ENCODE results near the gene PRKAG2.

The PRKAG2 gene

DNA sequence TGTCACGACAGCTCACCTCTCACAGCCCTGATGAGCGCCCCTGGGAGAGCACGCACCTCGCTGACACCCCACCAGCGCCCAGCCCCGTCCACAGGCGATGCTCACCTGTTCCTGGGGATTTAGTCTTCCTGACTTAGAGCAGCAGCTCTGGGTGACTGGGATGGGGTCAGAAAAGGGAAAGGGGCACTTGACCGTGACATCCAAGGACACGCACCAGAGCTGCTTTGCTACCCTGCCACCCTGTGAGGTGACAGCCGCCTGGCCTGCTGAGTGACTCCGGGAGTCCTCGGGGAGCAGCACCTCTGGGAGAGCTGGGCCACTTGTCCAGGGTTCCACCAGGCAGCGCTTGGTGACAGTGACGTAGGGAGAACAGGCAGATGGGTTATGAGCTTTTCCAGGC lies 148.2 kb downstream of the PRKAG2 start:
- TF ChIP-seq, protein P1, sequence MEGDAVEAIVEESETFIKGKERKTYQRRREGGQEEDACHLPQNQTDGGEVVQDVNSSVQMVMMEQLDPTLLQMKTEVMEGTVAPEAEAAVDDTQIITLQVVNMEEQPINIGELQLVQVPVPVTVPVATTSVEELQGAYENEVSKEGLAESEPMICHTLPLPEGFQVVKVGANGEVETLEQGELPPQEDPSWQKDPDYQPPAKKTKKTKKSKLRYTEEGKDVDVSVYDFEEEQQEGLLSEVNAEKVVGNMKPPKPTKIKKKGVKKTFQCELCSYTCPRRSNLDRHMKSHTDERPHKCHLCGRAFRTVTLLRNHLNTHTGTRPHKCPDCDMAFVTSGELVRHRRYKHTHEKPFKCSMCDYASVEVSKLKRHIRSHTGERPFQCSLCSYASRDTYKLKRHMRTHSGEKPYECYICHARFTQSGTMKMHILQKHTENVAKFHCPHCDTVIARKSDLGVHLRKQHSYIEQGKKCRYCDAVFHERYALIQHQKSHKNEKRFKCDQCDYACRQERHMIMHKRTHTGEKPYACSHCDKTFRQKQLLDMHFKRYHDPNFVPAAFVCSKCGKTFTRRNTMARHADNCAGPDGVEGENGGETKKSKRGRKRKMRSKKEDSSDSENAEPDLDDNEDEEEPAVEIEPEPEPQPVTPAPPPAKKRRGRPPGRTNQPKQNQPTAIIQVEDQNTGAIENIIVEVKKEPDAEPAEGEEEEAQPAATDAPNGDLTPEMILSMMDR (IDR thresholded peaks at IDR 0.05): no peak

DNA sequence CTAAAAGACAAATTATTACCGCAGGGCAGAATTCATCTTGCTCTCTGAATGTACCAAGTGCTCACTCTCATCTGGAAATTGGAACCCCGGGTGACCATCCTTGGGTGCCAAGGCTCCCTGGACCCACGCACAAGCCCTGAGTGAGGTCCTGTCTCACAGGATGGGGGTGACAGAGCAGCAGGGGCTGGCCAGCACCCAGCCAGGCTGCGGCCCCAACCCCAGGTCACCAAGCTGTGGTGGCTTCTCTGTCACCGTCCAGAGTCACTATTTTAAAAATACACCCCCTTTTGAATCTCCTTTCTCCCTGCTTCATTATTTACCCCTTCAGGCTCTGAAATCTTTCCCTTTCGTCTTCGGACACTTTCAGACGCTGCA lies 148.6 kb downstream of the PRKAG2 start:
- TF ChIP-seq, protein P1 (IDR thresholded peaks at IDR 0.05): no peak

DNA sequence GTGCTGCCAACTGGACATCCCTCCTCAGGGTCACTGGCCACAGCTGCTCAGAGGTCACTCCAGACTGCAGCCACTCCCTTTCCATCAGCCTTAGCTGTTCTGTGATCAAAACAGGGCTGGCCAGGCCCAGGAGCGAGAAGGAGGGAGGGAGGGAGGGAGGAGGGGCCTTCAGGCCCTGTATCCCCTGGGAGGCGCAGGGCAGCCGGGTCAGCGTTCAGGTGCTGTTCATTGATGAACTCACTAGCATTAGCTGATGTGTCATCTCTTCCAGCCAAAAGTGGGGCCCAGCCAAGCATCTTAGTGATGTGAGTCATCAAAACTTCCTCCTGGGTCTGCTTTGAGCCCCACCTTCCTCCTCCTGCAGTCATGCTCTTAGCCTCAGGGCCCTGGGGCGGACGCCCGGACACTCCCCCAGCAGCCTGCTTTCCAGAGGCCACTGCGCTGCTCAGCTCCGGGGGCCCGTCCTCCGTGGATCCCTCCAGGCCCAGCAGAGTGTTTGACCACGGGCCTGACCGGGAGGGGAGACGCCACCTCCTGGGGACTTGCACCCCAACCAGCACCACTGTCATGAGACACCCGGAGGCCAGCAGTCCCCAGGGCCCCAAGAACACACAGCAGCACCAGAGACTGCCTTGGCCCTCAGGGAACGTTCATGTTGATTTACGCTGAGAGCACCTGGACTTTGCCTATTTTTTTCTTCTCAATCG lies 149.2 kb downstream of the PRKAG2 start:
- TF ChIP-seq, protein P1 (IDR thresholded peaks at IDR 0.05): no peak

DNA sequence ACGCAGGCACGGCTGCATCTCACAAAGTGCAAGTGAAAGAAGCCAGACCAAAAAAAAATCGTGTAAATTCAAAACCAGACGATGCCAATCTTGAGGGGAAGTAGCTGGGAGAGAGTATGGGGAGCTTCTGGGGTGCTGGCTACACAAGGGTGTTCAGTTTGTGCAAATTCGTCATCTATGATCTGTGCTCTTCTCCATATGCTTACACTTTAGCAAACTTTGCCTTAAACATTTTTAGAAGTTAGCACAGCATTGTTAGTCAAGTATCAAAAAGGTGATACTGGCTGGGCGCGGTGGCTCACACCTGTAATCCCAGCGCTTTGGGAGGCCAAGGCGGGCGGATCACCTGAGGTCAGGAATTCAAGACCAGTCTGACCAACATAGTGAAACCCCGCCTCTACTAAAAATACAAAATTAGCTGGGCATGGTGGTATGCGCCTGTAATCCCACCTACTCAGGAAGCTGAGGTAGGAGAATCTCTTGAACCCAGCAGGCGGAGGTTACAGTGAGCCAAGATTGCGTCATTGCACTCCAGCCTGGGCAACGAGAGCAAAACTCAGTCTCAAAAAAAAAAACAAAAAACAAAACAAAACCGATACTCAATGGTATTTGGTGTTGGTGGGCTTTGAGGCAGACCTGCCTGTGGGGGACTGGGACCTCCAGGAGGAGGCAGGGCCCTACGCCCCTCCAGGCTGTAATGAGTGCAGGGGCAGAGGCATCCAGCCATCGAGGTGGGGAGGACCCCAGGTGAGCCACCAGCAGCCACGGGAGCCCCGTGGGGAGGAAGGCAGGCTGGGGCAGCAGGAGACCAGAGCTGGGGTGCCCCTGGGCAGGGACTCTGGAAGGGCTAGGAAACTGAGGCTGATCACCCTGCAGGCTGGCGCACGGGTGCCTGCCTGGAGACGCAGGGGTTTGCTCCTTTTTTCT lies 150.0 kb downstream of the PRKAG2 start:
- TF ChIP-seq, protein P1 (IDR thresholded peaks at IDR 0.05): no peak

DNA sequence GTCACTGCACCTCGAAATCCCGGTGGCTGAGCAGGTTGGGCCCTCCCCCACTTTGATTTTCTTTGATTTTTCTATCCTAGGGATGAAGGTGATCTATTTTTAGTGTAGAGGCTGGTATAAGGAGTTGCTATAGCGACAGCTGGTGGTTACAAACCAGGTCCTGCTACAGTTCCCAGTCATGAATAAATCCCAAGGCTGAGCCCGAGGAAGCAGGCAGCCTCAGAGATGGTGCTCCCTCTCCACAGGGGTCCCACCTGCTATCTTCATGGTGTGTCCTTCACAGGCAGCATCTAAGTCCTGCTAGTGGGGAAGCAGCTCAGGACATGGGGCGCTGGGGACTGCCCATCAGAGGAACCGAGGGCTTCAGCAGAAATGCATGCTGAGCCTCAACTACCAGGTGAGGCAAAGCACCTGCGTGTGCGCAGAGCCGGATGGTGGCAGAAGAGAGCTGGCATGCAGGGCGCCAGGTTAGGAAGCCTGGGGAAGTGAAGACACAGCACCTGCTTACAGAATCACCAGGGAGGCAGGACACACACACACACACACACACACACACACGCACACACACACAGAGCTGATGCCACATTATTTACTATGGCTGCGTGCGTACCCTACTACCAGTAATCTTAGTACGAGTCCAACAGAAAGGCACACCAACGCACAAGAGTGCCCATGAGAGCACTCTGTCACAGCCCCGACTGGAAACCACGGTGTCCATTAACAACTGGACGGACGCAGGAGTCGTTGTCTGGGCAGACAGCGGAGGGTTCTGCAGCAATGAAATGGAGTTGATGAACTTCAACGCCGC lies 150.9 kb downstream of the PRKAG2 start:
- TF ChIP-seq, protein P1 (IDR thresholded peaks at IDR 0.05): no peak

DNA sequence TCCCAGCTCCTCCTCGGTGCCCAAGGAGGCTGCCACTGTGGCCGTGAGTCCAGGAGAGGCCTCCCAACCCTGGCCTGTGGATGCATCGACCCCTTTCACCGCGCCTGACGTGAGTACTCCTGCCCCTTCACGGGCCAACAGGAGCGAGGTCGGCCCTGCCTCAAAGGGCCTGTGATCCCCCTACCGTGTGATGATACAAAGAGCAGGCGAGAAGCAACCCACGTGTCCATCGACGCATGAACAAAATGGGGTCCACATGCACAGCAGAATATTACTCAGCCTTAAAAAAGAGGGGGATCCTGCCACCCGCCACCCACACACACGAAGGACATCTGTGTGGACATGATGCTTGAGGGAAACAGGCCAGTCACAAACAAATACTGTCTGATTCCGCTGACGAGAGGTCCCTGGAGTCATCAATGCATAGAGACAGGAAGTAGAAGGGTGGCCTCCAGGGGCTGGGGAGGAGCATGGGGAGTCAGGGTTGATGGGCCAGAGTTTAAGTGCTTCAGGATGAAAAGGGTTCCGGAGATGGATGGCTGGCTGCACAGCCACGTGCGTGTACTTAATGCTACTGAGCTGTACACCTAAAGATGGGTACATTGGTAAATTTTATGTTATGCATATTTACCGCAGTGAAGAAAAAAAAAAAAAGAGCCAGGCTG lies 151.9 kb downstream of the PRKAG2 start:
- TF ChIP-seq, protein P1 (IDR thresholded peaks at IDR 0.05): no peak

All from LNCAP (cell line).